HL-60/S4 treated with retinoic acid at 250 ng/mL for 4 days and 3 days (cell line): ENCODE measurements around the gene CHST11.
"Not testable (repeated sequence)": the region's sequence is repeated elsewhere in the genome, so short reads cannot be mapped to it uniquely, and the experiment has no call there.

Experiments
- in situ Hi-C: fragments of 300-500 bp; cut with MboI; formaldehyde crosslinking; loops from 2 replicates; pipeline ENCODE4 v1.7.0; 2022; ENCODE audit warnings: low sequenced_read_pairs

Gene CHST11

GRCh38 chr12:104785886-104786285 is 329.1 kb downstream of the CHST11 start:
- in situ Hi-C loops, result no loop called here

GRCh38 chr12:104786352-104786751 is 329.6 kb downstream of the CHST11 start:
- in situ Hi-C loops, result no loop called here

- in situ Hi-C loops, result no loop called here
Measured at GRCh38 chr12:104788840-104789271, 332.1 kb downstream of the CHST11 start.

GRCh38 chr12:104790296-104791125 is 333.8 kb downstream of the CHST11 start:
- in situ Hi-C loops, result no loop called here

- in situ Hi-C loops, result no loop called here
Measured at GRCh38 chr12:104792570-104792969, 335.8 kb downstream of the CHST11 start.

GRCh38 chr12:104793285-104793684 is 336.5 kb downstream of the CHST11 start:
- in situ Hi-C loops, result no loop called here

- in situ Hi-C loops, result no loop called here
Measured at GRCh38 chr12:104793968-104794367, 337.2 kb downstream of the CHST11 start.

- in situ Hi-C loops, result no loop called here
Measured at GRCh38 chr12:104796475-104796862, 339.7 kb downstream of the CHST11 start.

GRCh38 chr12:104799458-104799857 is 342.7 kb downstream of the CHST11 start:
- in situ Hi-C loops, result no loop called here

- in situ Hi-C loops, result no loop called here
Measured at GRCh38 chr12:104801005-104801404, 344.3 kb downstream of the CHST11 start.

GRCh38 chr12:104801427-104801826 is 344.7 kb downstream of the CHST11 start:
- in situ Hi-C loops, result no loop called here

GRCh38 chr12:104802208-104802607 is 345.5 kb downstream of the CHST11 start:
- in situ Hi-C loops, result no loop called here

GRCh38 chr12:104805186-104805585 is 348.4 kb downstream of the CHST11 start:
- in situ Hi-C loops, result no loop called here

- in situ Hi-C loops, result not testable (repeated sequence)
Measured at GRCh38 chr12:104806194-104806593, 349.4 kb downstream of the CHST11 start.

- in situ Hi-C loops, result no loop called here
Measured at GRCh38 chr12:104809251-104809650, 352.5 kb downstream of the CHST11 start.

- in situ Hi-C loops, result no loop called here
Measured at GRCh38 chr12:104809706-104810385, 353.1 kb downstream of the CHST11 start.
